Endodermal cell (in vitro differentiated cells): ENCODE results near the gene FAIM2. TPM values are rescaled to one million over a fixed set of nuclear protein-coding genes. Genes with fewer than 3 reads are reported as not detected.

ENCODE experiments used
- DNase-seq: peaks from one replicate; pipeline ENCODE4 v3.0.0-alpha.2; 2017
- H3K27ac ChIP-seq: 2 replicates; pipeline ENCODE4 v1.5.1; 2013; ENCODE audit warnings: mild to moderate bottlenecking, low read depth, low read length, moderate library complexity
- H3K27me3 ChIP-seq: 2 replicates; pipeline ENCODE4 v1.6.1; 2013; ENCODE audit warnings: mild to moderate bottlenecking, low read length, moderate library complexity; ENCODE audit not compliant: insufficient read depth, control insufficient read depth, poor library complexity, severe bottlenecking
- H3K36me3 ChIP-seq: 2 replicates; pipeline ENCODE4 v1.7.0; 2013; ENCODE audit warnings: mild to moderate bottlenecking, low read length, moderate library complexity; ENCODE audit not compliant: control insufficient read depth, insufficient read depth
- H3K4me1 ChIP-seq: one replicate; pipeline ENCODE4 v1.7.0; 2013; ENCODE audit warnings: low read length; ENCODE audit not compliant: control insufficient read depth, insufficient read depth
- H3K4me3 ChIP-seq: 2 replicates; pipeline ENCODE4 v1.5.1; 2013; ENCODE audit warnings: mild to moderate bottlenecking, low read length, moderate library complexity
- H3K9ac ChIP-seq: 2 replicates; pipeline ENCODE4 v1.6.1; 2013; ENCODE audit warnings: mild to moderate bottlenecking, low read length, moderate library complexity; ENCODE audit not compliant: poor library complexity, severe bottlenecking; ENCODE audit errors: extremely low read depth
- H3K9me3 ChIP-seq: 2 replicates; pipeline ENCODE4 v1.6.1; 2013; ENCODE audit warnings: mild to moderate bottlenecking, low read length, moderate library complexity; ENCODE audit not compliant: control insufficient read depth
- H3K27ac Mint-ChIP-seq: 2 replicates; pipeline ENCODE4 v1.8.0; 2020; ENCODE audit warnings: mixed read lengths
- H3K27me3 Mint-ChIP-seq: 2 replicates; pipeline ENCODE4 v1.8.0; 2021; ENCODE audit warnings: mild to moderate bottlenecking, mixed read lengths; ENCODE audit not compliant: insufficient read depth
- H3K36me3 Mint-ChIP-seq: 2 replicates; pipeline ENCODE4 v1.8.0; 2020; ENCODE audit warnings: low read depth, mixed read lengths
- H3K4me1 Mint-ChIP-seq: 2 replicates; pipeline ENCODE4 v1.8.0; 2020; ENCODE audit warnings: mixed read lengths
- H3K4me3 Mint-ChIP-seq: 2 replicates; pipeline ENCODE4 v1.8.0; 2020; ENCODE audit warnings: mild to moderate bottlenecking, moderate library complexity, mixed read lengths
- H3K9me3 Mint-ChIP-seq: 2 replicates; pipeline ENCODE4 v1.8.0; 2020; ENCODE audit warnings: mild to moderate bottlenecking, mixed read lengths
- WGBS, 2 experiments: methylation state at CpG; one replicate each; pipeline versions ENCODE4 v1.1.5 to v1.1.7; 2013; ENCODE audit warnings: missing lambda C conversion rate in 2 of 2, mixed read lengths in 1 of 2; ENCODE audit not compliant: insufficient coverage in 1 of 2, insufficient read length in 1 of 2; 5-methylcytosine and 5-hydroxymethylcytosine counted together
- total RNA-seq, 2 donors: library from RNA; stranded (reverse); fragmentation: NEBNext Ultra II Directional in 1 of 2; extraction: Animal tissue kit (Norgen Biotek cat#: 25700) in 1 of 2; gene quantifications; 2 replicates in 1 of 2; 3 replicates in 1 of 2; pipeline ENCODE4 v1.2.1, GENCODE V29; 2021
- TF ChIP-seq, protein P1 (sequence below): fragments of 200-600 bp; sonication (generic); conservative IDR thresholded peaks from 2 replicates; pipeline ENCODE4 v1.5.0; 2021; ENCODE audit warnings: antibody characterized with exemption, mild to moderate bottlenecking

The FAIM2 gene
- total RNA-seq, 2 donors from 2014 or later = not detected

DNA sequence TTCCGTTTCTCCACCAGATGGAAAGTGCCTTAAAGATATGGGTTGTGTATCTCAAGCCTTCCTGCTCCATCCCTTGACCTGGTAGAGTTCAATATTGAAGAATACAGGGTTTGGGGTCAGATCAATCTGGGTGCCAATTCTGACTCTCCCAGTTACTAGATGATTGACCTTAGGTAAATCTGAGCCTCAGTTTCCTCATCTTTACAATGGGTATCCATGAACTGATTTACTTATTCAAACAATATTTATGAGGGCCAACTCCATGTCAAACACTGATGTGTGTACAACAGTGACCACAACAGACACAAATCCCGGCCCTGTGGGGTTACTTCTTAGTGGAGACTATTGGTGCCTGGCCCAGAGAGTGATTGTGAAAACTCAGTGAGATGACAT is 7.5 kb upstream of the FAIM2 start:
- 94 to 100% methylated on average over 1 to 2 of the region's 2 CpGs for WGBS, 2 experiments
- TF ChIP-seq, protein P1, sequence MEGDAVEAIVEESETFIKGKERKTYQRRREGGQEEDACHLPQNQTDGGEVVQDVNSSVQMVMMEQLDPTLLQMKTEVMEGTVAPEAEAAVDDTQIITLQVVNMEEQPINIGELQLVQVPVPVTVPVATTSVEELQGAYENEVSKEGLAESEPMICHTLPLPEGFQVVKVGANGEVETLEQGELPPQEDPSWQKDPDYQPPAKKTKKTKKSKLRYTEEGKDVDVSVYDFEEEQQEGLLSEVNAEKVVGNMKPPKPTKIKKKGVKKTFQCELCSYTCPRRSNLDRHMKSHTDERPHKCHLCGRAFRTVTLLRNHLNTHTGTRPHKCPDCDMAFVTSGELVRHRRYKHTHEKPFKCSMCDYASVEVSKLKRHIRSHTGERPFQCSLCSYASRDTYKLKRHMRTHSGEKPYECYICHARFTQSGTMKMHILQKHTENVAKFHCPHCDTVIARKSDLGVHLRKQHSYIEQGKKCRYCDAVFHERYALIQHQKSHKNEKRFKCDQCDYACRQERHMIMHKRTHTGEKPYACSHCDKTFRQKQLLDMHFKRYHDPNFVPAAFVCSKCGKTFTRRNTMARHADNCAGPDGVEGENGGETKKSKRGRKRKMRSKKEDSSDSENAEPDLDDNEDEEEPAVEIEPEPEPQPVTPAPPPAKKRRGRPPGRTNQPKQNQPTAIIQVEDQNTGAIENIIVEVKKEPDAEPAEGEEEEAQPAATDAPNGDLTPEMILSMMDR = no peak

DNA sequence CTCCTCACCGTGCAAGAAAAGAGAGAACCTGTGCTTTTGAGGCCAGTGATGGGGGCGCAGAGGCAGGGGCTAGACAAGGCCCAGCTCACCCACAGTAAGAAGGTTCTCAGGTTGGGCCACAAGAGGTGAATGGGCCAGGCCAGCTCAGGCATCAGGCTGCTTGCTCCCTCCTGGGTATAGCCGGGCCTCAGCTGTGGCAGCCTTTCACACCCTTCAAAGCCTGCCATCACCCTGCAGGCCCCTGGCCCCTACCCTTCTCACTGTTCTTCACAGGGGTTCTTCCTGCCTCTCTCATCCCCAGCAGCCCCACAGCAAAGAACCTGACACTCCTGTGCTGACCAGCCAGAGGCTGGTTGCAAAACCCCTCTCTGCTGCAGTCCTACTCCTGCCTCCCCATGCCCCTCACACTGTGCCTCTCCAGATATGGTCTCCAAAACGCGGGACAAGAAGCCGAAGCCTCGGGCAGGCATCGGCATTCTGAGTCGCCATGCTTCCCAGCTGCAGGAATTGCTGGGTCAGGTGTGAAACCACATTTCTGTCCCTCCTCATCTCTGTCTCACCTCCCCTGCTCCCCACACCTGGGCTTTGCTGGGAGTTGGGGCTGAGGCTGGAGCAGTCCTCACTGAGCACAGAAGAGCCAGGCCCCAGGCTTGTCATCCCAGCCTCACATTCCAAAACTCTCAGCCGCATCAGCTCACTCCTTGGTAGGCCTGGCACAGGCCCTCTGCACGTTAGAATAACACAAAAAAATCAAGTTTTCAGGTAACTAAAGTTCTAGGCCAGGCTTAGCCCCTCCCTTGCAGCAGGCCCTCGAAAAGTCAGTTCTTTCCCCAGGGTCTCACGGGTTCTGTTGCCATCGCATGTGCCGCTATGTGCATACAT is 6.9 kb upstream of the FAIM2 start:
- peaks cover 32% of the 10 kb centered on the region for H3K4me1 Mint-ChIP-seq
- peaks cover 15% of the 10 kb centered on the region for H3K27me3 Mint-ChIP-seq
- TF ChIP-seq, protein P1 = no peak
- 70 to 87% methylated on average over 4 to 15 of the region's 15 CpGs for WGBS, 2 experiments
- no peaks in the 10 kb centered on the region for H3K9me3 Mint-ChIP-seq
- H3K4me3 Mint-ChIP-seq = no peak overlapping the region
- Histone ChIP-seq H3K9ac (no peak overlapping the region), H3K36me3 (no peaks in the 10 kb centered on the region), H3K4me1 (peaks cover 4% of the 10 kb centered on the region), H3K27me3 (peaks cover 3% of the 10 kb centered on the region), H3K27ac (no peak overlapping the region), H3K4me3 (no peak overlapping the region), H3K9me3 (no peaks in the 10 kb centered on the region)
- DNase-seq = peak; percentile 90
- H3K36me3 Mint-ChIP-seq = no peaks in the 10 kb centered on the region
- H3K27ac Mint-ChIP-seq = no peak overlapping the region

More for the DNA sequence above, 7.5 kb upstream of the FAIM2 start:
- Mint-ChIP-seq H3K36me3 (no peaks in the 10 kb centered on the region), H3K4me3 (no peak overlapping the region), H3K9me3 (no peaks in the 10 kb centered on the region), H3K27ac (no peak overlapping the region), H3K4me1 (peaks cover 32% of the 10 kb centered on the region), H3K27me3 (peaks cover 9% of the 10 kb centered on the region)
- H3K4me3 ChIP-seq = no peak overlapping the region
- no peaks in the 10 kb centered on the region for H3K36me3 ChIP-seq
- no peaks in the 10 kb centered on the region for H3K27me3 ChIP-seq
- H3K27ac ChIP-seq = no peak overlapping the region
- no peak overlapping the region for H3K9ac ChIP-seq
- peaks cover 4% of the 10 kb centered on the region for H3K4me1 ChIP-seq
- DNase-seq = no peak
- H3K9me3 ChIP-seq = no peaks in the 10 kb centered on the region

DNA sequence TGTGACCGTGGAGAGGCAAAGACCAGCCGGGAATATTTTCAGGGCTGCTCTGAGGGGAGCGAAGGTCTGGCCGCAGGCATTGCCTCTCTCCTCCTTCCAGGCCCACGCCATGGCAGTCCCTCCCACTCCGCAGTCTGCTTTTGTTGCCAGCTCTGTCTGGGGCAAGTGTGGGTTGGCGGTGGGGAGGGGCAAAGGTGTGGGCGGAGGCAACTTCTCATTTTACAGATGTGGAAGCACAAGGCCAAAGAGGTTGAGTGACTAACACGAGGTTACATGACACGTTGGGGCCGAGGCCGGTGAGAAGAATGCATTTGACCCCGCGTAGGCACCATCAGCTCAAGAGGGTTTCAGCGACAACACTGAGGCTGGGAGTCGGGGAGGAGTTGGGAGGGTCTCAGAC is 6.1 kb upstream of the FAIM2 start:
- Mint-ChIP-seq H3K27ac (no peak overlapping the region), H3K9me3 (no peaks in the 10 kb centered on the region), H3K4me3 (no peak overlapping the region), H3K36me3 (no peaks in the 10 kb centered on the region), H3K27me3 (peaks cover 19% of the 10 kb centered on the region), H3K4me1 (peaks cover 32% of the 10 kb centered on the region)
- no peaks in the 10 kb centered on the region for H3K36me3 ChIP-seq
- H3K4me3 ChIP-seq = no peak overlapping the region
- DNase-seq = peak; percentile 94
- TF ChIP-seq, protein P1 = no peak
- peaks cover 8% of the 10 kb centered on the region for H3K27me3 ChIP-seq
- WGBS, 2 experiments = 56 to 65% methylated on average over 10 to 16 of the region's 16 CpGs
- no peak overlapping the region for H3K9ac ChIP-seq
- peaks cover 4% of the 10 kb centered on the region for H3K4me1 ChIP-seq
- H3K9me3 ChIP-seq = no peaks in the 10 kb centered on the region
- H3K27ac ChIP-seq = no peak overlapping the region
